ENCODE results near the gene KDM1A. TPM values are rescaled to one million over a fixed set of nuclear protein-coding genes. Genes with fewer than 3 reads are reported as not detected.

The KDM1A gene
- polyA plus RNA-seq, 1 donor (not counting 4 experiments of a cell fraction or from before 2014, with no cell fraction given), result 84.8 TPM

GRCh38 chr1:23050201-23050600 lies 30.9 kb downstream of the KDM1A start:
- H3K36me3 ChIP-seq (ENCODE audit: control insufficient read depth in 2 of 2, extremely low read depth in 1 of 2, insufficient read depth in 2 of 2, low read length in 2 of 2), result peaks cover 4 to 18% of the 10 kb centered on the region in 2 experiments
- H3K9me3 ChIP-seq (ENCODE audit: control insufficient read depth, low read depth, low read length), result no peaks in the 10 kb centered on the region
- no peak overlapping the region for H3K27ac ChIP-seq (ENCODE audit: control insufficient read depth, insufficient read depth, low read length)
- no peaks in the 10 kb centered on the region for H3K27me3 ChIP-seq (ENCODE audit: control insufficient read depth, extremely low read depth, insufficient read depth, low read length)
- TF ChIP-seq EZH2 (IDR thresholded peaks at IDR 0.05; ENCODE audit: low read length) (no peak), CTCF (optimal IDR thresholded peaks at IDR 0.05 in 1 of 3, IDR thresholded peaks at IDR 0.05 in 1 of 3, conservative IDR thresholded peaks at IDR 0.05 in 1 of 3; ENCODE audit: extremely low read depth in 1 of 3, insufficient read depth in 2 of 3, low read length in 3 of 3) (no peak)
- dilution Hi-C loops (cut with MboI; ENCODE audit: extremely low pct_ligation_motif_present, low sequenced_read_pairs), result no loop called here
- no peak overlapping the region for H3K4me3 ChIP-seq (ENCODE audit: control insufficient read depth in 2 of 3, extremely low read depth in 1 of 3, insufficient read depth in 2 of 3, low read depth in 1 of 3, low read length in 3 of 3)
- H3K9me1 ChIP-seq (ENCODE audit: control insufficient read depth, extremely low read depth, insufficient read depth, low read length), result no peaks in the 10 kb centered on the region
- H3K79me2 ChIP-seq (ENCODE audit: control insufficient read depth, insufficient read depth, low read length), result peaks cover 13% of the 10 kb centered on the region
- no peaks in the 10 kb centered on the region for H3K4me1 ChIP-seq (ENCODE audit: control insufficient read depth, extremely low read depth, insufficient read depth, low read length)
- DNase-seq (ENCODE audit: low read depth, low spot score), result no peak
- H3K4me2 ChIP-seq (ENCODE audit: control insufficient read depth, extremely low read depth, insufficient read depth, low read depth, low read length), result no peak overlapping the region
- no peaks in the 10 kb centered on the region for H4K20me1 ChIP-seq (ENCODE audit: control insufficient read depth, extremely low read depth, insufficient read depth, low read length)
- FAIRE-seq, result no peak
- H3K9ac ChIP-seq (ENCODE audit: control insufficient read depth, extremely low read depth, insufficient read depth, low read length), result no peak overlapping the region
- no peak overlapping the region for H2AFZ ChIP-seq (ENCODE audit: control insufficient read depth, low read length)

GRCh38 chr1:23051290-23051909 lies 32.1 kb downstream of the KDM1A start:
- no peak for TF ChIP-seq CTCF (optimal IDR thresholded peaks at IDR 0.05 in 1 of 3, IDR thresholded peaks at IDR 0.05 in 1 of 3, conservative IDR thresholded peaks at IDR 0.05 in 1 of 3; ENCODE audit: extremely low read depth in 1 of 3, insufficient read depth in 2 of 3, low read length in 3 of 3)
- TF ChIP-seq EZH2 (IDR thresholded peaks at IDR 0.05; ENCODE audit: low read length), result no peak
- no peaks in the 10 kb centered on the region for H3K9me3 ChIP-seq (ENCODE audit: control insufficient read depth, low read depth, low read length)
- no peak overlapping the region for H3K27ac ChIP-seq (ENCODE audit: control insufficient read depth, insufficient read depth, low read length)
- H2AFZ ChIP-seq (ENCODE audit: control insufficient read depth, low read length), result no peak overlapping the region
- H3K4me2 ChIP-seq (ENCODE audit: control insufficient read depth, extremely low read depth, insufficient read depth, low read depth, low read length), result no peak overlapping the region
- no peaks in the 10 kb centered on the region for H3K27me3 ChIP-seq (ENCODE audit: control insufficient read depth, extremely low read depth, insufficient read depth, low read length)
- H3K36me3 ChIP-seq (ENCODE audit: control insufficient read depth in 2 of 2, extremely low read depth in 1 of 2, insufficient read depth in 2 of 2, low read length in 2 of 2), result peaks cover 4 to 23% of the 10 kb centered on the region in 2 experiments
- peaks cover 6% of the 10 kb centered on the region for H3K79me2 ChIP-seq (ENCODE audit: control insufficient read depth, insufficient read depth, low read length)
- FAIRE-seq (no peak), DNase-seq (ENCODE audit: low read depth, low spot score) (no peak)
- H3K4me1 ChIP-seq (ENCODE audit: control insufficient read depth, extremely low read depth, insufficient read depth, low read length), result no peaks in the 10 kb centered on the region
- H3K4me3 ChIP-seq (ENCODE audit: control insufficient read depth in 2 of 3, extremely low read depth in 1 of 3, insufficient read depth in 2 of 3, low read depth in 1 of 3, low read length in 3 of 3), result no peak overlapping the region
- no peaks in the 10 kb centered on the region for H4K20me1 ChIP-seq (ENCODE audit: control insufficient read depth, extremely low read depth, insufficient read depth, low read length)
- H3K9me1 ChIP-seq (ENCODE audit: control insufficient read depth, extremely low read depth, insufficient read depth, low read length), result no peaks in the 10 kb centered on the region
- dilution Hi-C loops (cut with MboI; ENCODE audit: extremely low pct_ligation_motif_present, low sequenced_read_pairs), result no loop called here
- H3K9ac ChIP-seq (ENCODE audit: control insufficient read depth, extremely low read depth, insufficient read depth, low read length), result no peak overlapping the region
